WI38 (cell line): ENCODE measurements around the gene SLC10A7.

Experiments used
- H3K4me3 ChIP-seq: 2 replicates; pipeline ENCODE4 v1.5.1; 2011; ENCODE audit warnings: low read depth, mild to moderate bottlenecking, control low read depth, low read length
- TF ChIP-seq, protein P1 (sequence below): IDR thresholded peaks from 2 replicates; pipeline ENCODE4 v1.5.1; 2012; ENCODE audit warnings: low read depth, mild to moderate bottlenecking, control low read depth, low read length

Gene SLC10A7

DNA sequence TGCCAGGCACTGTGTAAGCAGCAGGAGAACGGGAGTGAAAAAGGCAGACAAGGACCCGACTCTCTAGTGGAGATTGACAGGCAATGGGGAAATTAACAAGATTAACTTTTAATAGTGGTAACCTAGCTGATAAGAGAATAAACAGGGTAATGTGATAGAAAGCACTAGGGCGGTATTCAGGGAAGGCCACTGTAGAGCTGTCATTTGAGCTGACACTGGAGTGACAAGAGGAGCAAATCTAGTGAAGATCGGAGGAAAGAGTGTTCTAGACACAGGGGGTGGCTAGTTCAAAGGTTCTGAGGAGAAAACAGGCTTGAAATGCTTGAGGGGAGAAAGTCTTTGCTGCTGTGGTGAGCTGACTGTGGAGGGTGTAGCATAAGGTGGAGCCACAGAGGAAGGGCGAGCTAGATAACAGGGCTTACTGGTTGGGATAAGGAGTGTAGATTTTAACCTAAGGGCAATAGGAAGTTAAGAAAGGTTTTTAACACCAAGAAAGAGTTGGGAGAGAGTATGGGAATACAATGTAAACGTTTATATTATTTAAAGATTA, 122.8 kb downstream of the SLC10A7 start:
- no peak overlapping the region for H3K4me3 ChIP-seq
- TF ChIP-seq, protein P1, sequence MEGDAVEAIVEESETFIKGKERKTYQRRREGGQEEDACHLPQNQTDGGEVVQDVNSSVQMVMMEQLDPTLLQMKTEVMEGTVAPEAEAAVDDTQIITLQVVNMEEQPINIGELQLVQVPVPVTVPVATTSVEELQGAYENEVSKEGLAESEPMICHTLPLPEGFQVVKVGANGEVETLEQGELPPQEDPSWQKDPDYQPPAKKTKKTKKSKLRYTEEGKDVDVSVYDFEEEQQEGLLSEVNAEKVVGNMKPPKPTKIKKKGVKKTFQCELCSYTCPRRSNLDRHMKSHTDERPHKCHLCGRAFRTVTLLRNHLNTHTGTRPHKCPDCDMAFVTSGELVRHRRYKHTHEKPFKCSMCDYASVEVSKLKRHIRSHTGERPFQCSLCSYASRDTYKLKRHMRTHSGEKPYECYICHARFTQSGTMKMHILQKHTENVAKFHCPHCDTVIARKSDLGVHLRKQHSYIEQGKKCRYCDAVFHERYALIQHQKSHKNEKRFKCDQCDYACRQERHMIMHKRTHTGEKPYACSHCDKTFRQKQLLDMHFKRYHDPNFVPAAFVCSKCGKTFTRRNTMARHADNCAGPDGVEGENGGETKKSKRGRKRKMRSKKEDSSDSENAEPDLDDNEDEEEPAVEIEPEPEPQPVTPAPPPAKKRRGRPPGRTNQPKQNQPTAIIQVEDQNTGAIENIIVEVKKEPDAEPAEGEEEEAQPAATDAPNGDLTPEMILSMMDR = no peak

DNA sequence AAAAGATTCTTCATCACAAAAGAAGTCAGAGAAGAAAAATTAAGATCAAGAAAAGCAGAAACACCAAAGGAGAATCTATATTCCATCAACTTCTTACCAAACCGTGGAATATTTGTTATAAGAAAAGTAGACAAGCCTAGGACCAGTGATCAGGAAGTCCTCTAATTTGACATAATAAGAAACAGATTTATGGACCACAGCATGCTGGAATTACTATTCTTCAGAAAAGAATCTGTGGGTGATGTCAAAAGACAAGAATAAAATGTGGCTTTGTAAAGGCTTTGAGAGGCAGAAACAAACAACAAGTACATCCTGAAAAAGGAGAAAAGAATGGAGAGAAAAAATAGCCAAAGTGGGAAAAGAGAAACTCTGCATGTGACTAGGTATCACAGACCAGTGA, 123.3 kb downstream of the SLC10A7 start:
- no peak overlapping the region for H3K4me3 ChIP-seq
- TF ChIP-seq, protein P1 = no peak

- TF ChIP-seq, protein P1 = no peak
- H3K4me3 ChIP-seq = no peak overlapping the region
These were observed 132.2 kb downstream of the SLC10A7 start for GRCh38 chr4:146389561-146389960.

DNA sequence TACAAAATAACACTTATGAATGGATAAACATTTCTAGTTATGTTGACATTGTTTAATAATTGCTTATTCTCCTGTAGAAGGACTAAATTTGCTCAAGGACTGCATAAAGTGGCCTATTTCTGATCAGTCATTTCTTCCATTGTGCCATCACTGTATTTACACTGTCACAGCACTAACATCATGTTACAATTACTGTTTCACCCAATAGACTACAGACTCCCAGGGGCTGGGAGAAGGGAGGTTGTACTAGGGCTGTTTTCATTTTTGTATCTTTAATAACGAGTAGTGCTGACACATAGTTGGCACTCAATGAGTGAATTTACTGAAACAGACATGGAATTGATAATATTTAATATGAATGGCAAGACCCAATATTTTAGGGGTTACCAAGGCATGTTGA, 139.5 kb downstream of the SLC10A7 start:
- TF ChIP-seq, protein P1 = no peak
- no peak overlapping the region for H3K4me3 ChIP-seq

DNA sequence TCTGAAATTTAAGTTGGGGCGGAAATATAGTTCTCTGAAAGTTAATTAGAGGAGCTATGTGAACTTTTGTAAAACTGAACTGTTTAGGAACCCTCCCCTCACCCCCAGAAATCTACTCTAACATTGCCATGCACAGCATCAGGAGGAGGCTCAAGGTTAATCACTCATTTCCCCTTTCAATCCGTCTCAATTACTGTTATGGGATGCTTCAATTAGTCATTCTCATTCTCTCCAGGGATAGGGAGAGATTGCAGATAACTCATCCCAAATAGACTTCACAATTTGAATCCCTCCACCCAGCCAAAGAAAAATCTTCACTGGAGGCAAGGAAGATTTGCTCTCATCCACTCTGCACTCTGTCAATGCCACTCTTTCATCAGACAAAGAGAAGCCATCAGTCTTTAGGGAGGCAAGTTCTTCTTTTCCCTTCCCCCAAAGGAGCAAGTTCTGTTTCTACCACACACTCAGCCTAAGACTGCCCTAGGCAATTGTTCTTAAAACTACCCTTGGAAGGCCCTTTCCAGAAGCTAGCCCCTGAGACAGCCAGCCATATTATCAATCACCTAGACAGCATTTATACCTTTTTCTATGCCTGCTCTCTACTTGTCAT, 140.4 kb downstream of the SLC10A7 start:
- no peak overlapping the region for H3K4me3 ChIP-seq
- TF ChIP-seq, protein P1 = no peak

DNA sequence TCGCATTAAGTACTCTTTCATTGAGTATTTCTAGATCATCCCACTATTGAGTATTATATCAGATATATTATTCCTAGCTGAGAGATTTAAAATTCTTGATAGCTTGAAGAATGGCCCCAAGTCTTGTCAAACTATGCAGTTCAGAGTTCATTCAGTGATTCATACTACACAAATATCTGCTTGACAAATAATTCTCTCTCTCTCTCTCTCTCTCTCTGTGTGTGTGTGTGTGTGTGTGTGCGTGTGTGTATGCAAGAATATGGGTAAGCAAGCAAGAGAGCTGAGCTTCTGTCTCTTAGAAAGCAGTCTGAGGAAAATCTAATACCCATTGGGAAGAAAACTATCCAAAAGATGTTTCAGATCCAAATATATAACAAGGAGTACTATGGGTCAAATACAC, 142.0 kb downstream of the SLC10A7 start:
- TF ChIP-seq, protein P1 = no peak
- no peak overlapping the region for H3K4me3 ChIP-seq

DNA sequence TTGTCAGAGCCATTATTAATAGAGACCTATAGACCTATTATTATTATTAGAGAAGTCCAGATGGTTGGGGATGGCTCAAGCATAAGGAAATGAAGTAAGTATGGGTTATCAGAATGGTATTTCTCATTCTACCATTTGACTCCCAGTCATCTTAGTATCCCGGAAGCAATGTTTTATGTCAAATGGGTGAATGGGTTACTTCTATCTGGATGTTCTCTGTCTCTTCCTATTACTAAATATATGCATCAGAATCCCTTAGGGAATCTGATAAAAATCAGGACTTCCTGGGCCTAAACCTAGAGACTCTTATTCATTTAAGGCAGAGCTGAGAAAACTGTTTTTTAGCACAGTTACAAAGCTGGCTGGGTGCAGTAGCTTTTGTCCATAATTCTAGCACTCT, 149.9 kb downstream of the SLC10A7 start:
- no peak overlapping the region for H3K4me3 ChIP-seq
- TF ChIP-seq, protein P1 = no peak
